ENCODE data around the gene STK32B. TPM values are rescaled to one million over a fixed set of nuclear protein-coding genes. Genes with fewer than 3 reads are reported as not detected.
A peak's percentile ranks its signal among the peaks of the same experiment; 100 is the strongest.

The STK32B gene
- total and polyA plus RNA-seq, 2 of the 8 experiments (the other 6 are each of a cell fraction or from before 2014, with no cell fraction given), result 2.3 to 2.5 TPM

GRCh38 chr4:5444918-5445517 is 393.7 kb downstream of the STK32B start:
- DNase-seq (ENCODE audit: low read depth in 1 of 2, low spot score in 2 of 2), result peak in 1 of 2 experiments; percentile 17
- Histone ChIP-seq H3K79me1 (ENCODE audit: low read depth, low read length) (no peaks in the 10 kb centered on the region), H3K4me1 (replicated peaks in 1 of 4; ENCODE audit: control insufficient read depth in 3 of 4, insufficient read depth in 4 of 4, low read length in 3 of 4) (no peaks in the 10 kb centered on the region), H3K9ac (replicated peaks in 1 of 4; ENCODE audit: extremely low read depth in 1 of 4, low read depth in 3 of 4, low read length in 3 of 4) (no peak overlapping the region), H2BK120ac (replicated peaks; ENCODE audit: low read depth, low read length) (no peak overlapping the region), H3K27me3 (replicated peaks in 1 of 4; ENCODE audit: control insufficient read depth in 3 of 4, extremely low read depth in 1 of 4, insufficient read depth in 3 of 4, low read length in 3 of 4) (no peaks in the 10 kb centered on the region), H3K23me2 (ENCODE audit: low read depth, low read length) (no peaks in the 10 kb centered on the region), H4K91ac (replicated peaks; ENCODE audit: insufficient read length, low read length) (peak overlapping the region; percentile 94), H4K5ac (ENCODE audit: insufficient read length, low read depth, low read length) (no peak overlapping the region), H2BK15ac (ENCODE audit: low read length) (0 out of 2 replicates have a peak overlapping the region, but pooled peaks have one; percentile 1), H3K4ac (replicated peaks; ENCODE audit: insufficient read length, low read depth, low read length) (no peak overlapping the region), H3K14ac (ENCODE audit: insufficient read length) (no peak overlapping the region), H2BK5ac (ENCODE audit: low read depth, low read length) (no peak overlapping the region), H2AK5ac (ENCODE audit: low read depth, low read length) (no peak overlapping the region), H2BK20ac (ENCODE audit: low read length) (0 out of 2 replicates have a peak overlapping the region, but pooled peaks have one; percentile 1), H4K8ac (ENCODE audit: extremely low read depth, insufficient read depth, low read length) (no peak overlapping the region), H3K56ac (replicated peaks; ENCODE audit: insufficient read length, low read depth, low read length) (no peak overlapping the region), H2BK12ac (ENCODE audit: low read depth, low read length) (no peak overlapping the region), H3K79me2 (ENCODE audit: control insufficient read depth in 1 of 2, insufficient read depth in 2 of 2, low read length in 2 of 2) (no peaks in the 10 kb centered on the region), H3K4me2 (ENCODE audit: insufficient read depth in 1 of 2, low read depth in 2 of 2, low read length in 2 of 2) (no peak overlapping the region), H3K4me3 (ENCODE audit: extremely low read depth in 1 of 4, insufficient read depth in 2 of 4, low read depth in 3 of 4, low read length in 4 of 4) (no peak overlapping the region), H3K23ac (ENCODE audit: insufficient read length) (no peak overlapping the region), H3K36me3 (ENCODE audit: control insufficient read depth in 2 of 4, insufficient read depth in 4 of 4, low read length in 3 of 4) (no peaks in the 10 kb centered on the region), H4K20me1 (replicated peaks in 1 of 2; ENCODE audit: control insufficient read depth in 1 of 2, insufficient read depth in 2 of 2, low read length in 2 of 2) (no peaks in the 10 kb centered on the region), H3K27ac (ENCODE audit: low read depth, low read length) (no peak overlapping the region), H3K9me3 (ENCODE audit: insufficient read depth in 2 of 2, low read depth in 1 of 2, low read length in 1 of 2) (no peaks in the 10 kb centered on the region; a peak in 1 of 4 replicates), H2AFZ (ENCODE audit: low read length) (no peak overlapping the region), H3K18ac (ENCODE audit: extremely low read depth, low read length) (no peak overlapping the region)
- no peak for FAIRE-seq
- WGBS, 2 experiments (ENCODE audit: extremely low coverage in 1 of 2, insufficient coverage in 1 of 2, insufficient read length in 1 of 2, insufficient replicate concordance in 2 of 2, low coverage in 1 of 2, low lambda C conversion rate in 2 of 2, missing lambda C conversion rate in 1 of 2), result 84% methylated on average over 10 of the region's 10 CpGs; no CpG with 5 or more reads in 1 of the 2 experiments
- ChIA-PET POLR2A (ENCODE audit: partially characterized antibody) (interaction anchor here (0.9 to 1.2 kb wide), 3 partner anchors 10 to 25 kb away, joined by 3 read pairs; no protein-coding TSS in a partner anchor), CTCF (ENCODE audit: partially characterized antibody) (interaction anchor here (1.5 to 1.7 kb wide), 2 partner anchors 20 to 48 kb away, joined by 3 to 6 read pairs; no protein-coding TSS in a partner anchor)
- TF ChIP-seq CHD1 (IDR thresholded peaks at IDR 0.05; ENCODE audit: low read depth, low read length) (no peak), KDM1A (IDR thresholded peaks at IDR 0.05; ENCODE audit: borderline replicate concordance, low read length) (peak; percentile 70; the same call in 1 of the 2 replicates)

All from H1 (cell line).